Mesothelial cell of epicardium (in vitro differentiated cells): ENCODE results near the gene FRS2. TPM values are rescaled to one million over a fixed set of nuclear protein-coding genes. Genes with fewer than 3 reads are reported as not detected.

Experiments
- DNase-seq, 2 experiments: peaks; one replicate each; pipeline ENCODE4 v3.0.0; 2021; ENCODE audit warnings: low spot score in 2 of 2; ENCODE audit not compliant: unreplicated experiment in 2 of 2
- H3K27ac Mint-ChIP-seq: 2 replicates; pipeline ENCODE4 v1.8.0; 2021; ENCODE audit warnings: mixed read lengths
- H3K27me3 Mint-ChIP-seq: 2 replicates; pipeline ENCODE4 v1.8.0; 2021; ENCODE audit warnings: low read depth, mixed read lengths
- H3K36me3 Mint-ChIP-seq: 2 replicates; pipeline ENCODE4 v1.8.0; 2021; ENCODE audit warnings: mixed read lengths
- H3K4me1 Mint-ChIP-seq: 2 replicates; pipeline ENCODE4 v1.8.0; 2021; ENCODE audit warnings: mixed read lengths
- H3K4me3 Mint-ChIP-seq: 2 replicates; pipeline ENCODE4 v1.8.0; 2021; ENCODE audit warnings: mild to moderate bottlenecking, moderate library complexity, mixed read lengths
- H3K9me3 Mint-ChIP-seq: 2 replicates; pipeline ENCODE4 v1.8.0; 2021; ENCODE audit warnings: mixed read lengths
- total RNA-seq: library from RNA; stranded (reverse); gene quantifications from 3 replicates; pipeline ENCODE4 v1.2.1, GENCODE V29; 2021
- TF ChIP-seq, protein P1 (sequence below): fragments of 200-600 bp; sonication (generic); IDR thresholded peaks from one replicate; pipeline ENCODE4 v1.5.0; 2021; ENCODE audit warnings: antibody characterized with exemption; ENCODE audit not compliant: unreplicated experiment

The FRS2 gene
- total RNA-seq, 1 donor from 2014 or later, result 46.1 TPM

DNA sequence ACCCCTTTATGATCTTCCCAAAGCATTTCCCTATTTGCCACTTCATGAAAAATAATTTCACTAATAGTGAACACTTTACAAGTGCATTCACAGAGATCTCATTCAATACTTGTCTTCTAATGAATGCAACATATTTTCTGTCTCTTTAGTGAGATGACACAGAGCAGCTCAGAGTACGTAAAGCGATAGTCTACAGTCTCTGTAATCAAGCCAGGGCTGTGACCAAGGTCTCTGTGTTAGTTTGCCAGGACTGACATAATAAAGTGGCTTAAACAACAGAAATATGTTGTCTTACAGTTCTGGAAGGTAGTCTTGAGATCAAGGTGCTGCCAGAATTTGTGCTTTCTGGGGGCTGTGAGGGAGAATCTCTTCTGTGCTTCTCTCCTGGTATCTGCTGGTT lies 33.1 kb upstream of the FRS2 start:
- Mint-ChIP-seq H3K4me3 (no peak overlapping the region), H3K27ac (no peak overlapping the region), H3K4me1 (peaks cover 5% of the 10 kb centered on the region), H3K36me3 (no peaks in the 10 kb centered on the region), H3K27me3 (no peaks in the 10 kb centered on the region), H3K9me3 (no peaks in the 10 kb centered on the region)
- TF ChIP-seq, protein P1, sequence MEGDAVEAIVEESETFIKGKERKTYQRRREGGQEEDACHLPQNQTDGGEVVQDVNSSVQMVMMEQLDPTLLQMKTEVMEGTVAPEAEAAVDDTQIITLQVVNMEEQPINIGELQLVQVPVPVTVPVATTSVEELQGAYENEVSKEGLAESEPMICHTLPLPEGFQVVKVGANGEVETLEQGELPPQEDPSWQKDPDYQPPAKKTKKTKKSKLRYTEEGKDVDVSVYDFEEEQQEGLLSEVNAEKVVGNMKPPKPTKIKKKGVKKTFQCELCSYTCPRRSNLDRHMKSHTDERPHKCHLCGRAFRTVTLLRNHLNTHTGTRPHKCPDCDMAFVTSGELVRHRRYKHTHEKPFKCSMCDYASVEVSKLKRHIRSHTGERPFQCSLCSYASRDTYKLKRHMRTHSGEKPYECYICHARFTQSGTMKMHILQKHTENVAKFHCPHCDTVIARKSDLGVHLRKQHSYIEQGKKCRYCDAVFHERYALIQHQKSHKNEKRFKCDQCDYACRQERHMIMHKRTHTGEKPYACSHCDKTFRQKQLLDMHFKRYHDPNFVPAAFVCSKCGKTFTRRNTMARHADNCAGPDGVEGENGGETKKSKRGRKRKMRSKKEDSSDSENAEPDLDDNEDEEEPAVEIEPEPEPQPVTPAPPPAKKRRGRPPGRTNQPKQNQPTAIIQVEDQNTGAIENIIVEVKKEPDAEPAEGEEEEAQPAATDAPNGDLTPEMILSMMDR, result no peak
- DNase-seq, result no peak

DNA sequence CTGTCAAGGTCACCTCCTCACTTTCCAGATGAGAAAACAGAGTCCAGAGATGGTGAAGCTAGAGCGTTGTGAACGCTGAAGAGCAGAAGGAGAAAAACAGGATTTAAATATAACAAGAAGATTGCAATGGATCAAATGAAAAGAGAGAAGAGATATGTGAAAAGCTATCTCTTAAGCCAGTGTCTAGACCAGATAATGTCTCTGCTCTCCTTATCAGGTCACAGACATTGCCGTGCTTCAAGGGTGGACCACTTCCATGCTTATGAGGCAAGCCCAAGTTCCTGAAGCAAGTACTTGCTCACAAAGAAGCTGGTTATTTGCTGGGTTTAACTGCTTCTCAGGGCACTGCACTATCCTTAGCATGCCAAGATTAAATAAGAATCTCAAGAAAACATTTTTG lies 31.6 kb upstream of the FRS2 start:
- TF ChIP-seq, protein P1, result no peak
- Mint-ChIP-seq H3K9me3 (no peaks in the 10 kb centered on the region), H3K4me1 (peaks cover 5% of the 10 kb centered on the region), H3K27me3 (no peaks in the 10 kb centered on the region), H3K27ac (no peak overlapping the region), H3K4me3 (no peak overlapping the region), H3K36me3 (no peaks in the 10 kb centered on the region)
- no peak for DNase-seq

DNA sequence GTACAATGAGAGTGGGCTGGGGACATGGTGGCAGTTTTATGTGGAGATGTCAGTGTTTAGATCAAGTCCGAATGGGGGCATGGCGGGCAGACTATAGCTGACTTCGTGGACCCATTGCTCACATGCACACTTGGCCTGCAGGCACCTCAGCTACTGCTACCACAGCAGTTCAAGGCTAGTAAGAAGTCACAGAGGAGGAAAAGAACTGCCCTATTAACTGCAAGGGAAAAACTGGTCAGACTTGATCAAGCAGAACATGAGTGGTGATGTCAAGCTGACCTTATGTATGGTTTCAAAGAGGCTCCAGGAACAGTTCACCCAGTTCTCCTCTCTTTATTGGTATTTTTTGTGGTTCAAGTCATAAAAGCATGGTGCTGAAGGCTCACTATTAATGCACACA lies 30.2 kb upstream of the FRS2 start:
- Mint-ChIP-seq H3K27me3 (no peaks in the 10 kb centered on the region), H3K4me1 (peaks cover 5% of the 10 kb centered on the region), H3K4me3 (no peak overlapping the region), H3K27ac (no peak overlapping the region), H3K9me3 (no peaks in the 10 kb centered on the region), H3K36me3 (no peaks in the 10 kb centered on the region)
- TF ChIP-seq, protein P1, result no peak
- DNase-seq, result no peak

DNA sequence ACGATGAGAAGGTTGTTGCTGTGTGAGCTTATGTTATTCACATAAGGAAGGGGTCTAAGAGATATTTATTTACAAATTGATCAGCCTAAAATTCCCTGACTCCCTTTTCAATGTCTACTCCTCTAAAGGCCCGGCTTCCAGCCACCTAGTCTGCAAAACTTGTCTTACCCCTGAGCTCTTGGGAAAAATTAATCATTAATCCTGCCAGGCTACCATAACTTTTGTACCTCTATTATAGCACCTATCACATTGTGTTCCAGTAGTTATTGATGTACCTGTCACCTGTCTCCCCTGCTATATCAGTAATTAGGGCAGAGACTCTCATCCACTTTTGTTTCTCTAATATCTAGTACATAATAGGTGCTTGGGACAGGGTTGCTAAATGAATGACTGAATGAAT lies 29.3 kb upstream of the FRS2 start:
- Mint-ChIP-seq H3K36me3 (no peaks in the 10 kb centered on the region), H3K9me3 (no peaks in the 10 kb centered on the region), H3K27me3 (no peaks in the 10 kb centered on the region), H3K4me3 (no peak overlapping the region), H3K4me1 (peaks cover 5% of the 10 kb centered on the region), H3K27ac (no peak overlapping the region)
- TF ChIP-seq, protein P1, result no peak
- no peak for DNase-seq

DNA sequence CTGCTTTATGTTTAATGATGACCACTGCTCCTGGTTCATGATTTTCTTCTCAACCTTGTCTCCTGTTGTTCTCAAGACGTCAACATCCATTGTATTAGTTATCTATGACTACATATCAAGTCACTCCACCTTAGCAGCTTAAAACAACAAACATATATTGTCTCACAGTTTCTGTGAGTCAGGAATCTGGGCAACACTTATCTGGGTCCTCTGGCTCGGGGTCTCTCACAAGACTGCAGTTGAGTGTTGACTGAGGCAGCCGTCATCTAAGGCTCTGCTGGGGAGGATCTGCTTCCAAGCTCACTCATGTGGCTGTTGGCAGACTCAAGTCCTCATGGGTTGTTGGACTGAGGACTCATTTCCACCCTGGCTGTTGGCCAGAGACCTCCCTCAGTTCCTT lies 27.3 kb upstream of the FRS2 start:
- H3K9me3 Mint-ChIP-seq, result no peaks in the 10 kb centered on the region
- H3K27ac Mint-ChIP-seq, result no peak overlapping the region
- H3K27me3 Mint-ChIP-seq, result no peaks in the 10 kb centered on the region
- H3K4me3 Mint-ChIP-seq, result no peak overlapping the region
- H3K36me3 Mint-ChIP-seq, result no peaks in the 10 kb centered on the region
- TF ChIP-seq, protein P1, result no peak
- peaks cover 5% of the 10 kb centered on the region for H3K4me1 Mint-ChIP-seq
- no peak for DNase-seq

DNA sequence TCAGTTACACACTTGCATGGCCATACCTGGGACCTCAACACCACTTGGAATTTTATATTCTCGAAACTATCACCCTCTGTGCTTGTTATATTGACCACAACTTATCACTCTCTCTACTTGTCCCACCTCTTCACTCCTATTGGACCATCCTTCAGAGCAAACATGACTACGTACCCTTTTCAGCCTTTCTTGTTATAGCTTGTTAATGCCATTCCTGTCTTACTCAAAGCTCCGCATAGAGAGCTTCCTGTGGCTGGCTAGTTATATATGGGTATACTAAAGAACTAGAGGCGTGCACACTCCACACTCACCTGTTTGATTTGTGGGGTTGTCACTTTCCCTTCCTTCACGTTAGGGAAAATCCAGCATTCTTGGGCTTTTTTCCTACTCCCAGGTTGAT lies 26.3 kb upstream of the FRS2 start:
- Mint-ChIP-seq H3K4me1 (peaks cover 5% of the 10 kb centered on the region), H3K27ac (no peak overlapping the region), H3K9me3 (no peaks in the 10 kb centered on the region), H3K36me3 (no peaks in the 10 kb centered on the region), H3K27me3 (no peaks in the 10 kb centered on the region), H3K4me3 (no peak overlapping the region)
- no peak for DNase-seq
- TF ChIP-seq, protein P1, result no peak
